Stimulated activated CD4-positive, alpha-beta T cell treated with anti-CD3 and anti-CD28 coated beads, Interleukin-12 subunit alpha, Interleukin-12 subunit beta, amount 100 ng/mL, for 4 hours (primary cell): ENCODE results near the gene C11orf21.

Source experiments
- DNase-seq: peaks from one replicate; pipeline ENCODE4 v3.0.0-alpha.2; 2020

C11orf21 gene

GRCh38 chr11:2258501-2259465 lies 42.9 kb downstream of the C11orf21 start:
- DNase-seq: no peak

DNA sequence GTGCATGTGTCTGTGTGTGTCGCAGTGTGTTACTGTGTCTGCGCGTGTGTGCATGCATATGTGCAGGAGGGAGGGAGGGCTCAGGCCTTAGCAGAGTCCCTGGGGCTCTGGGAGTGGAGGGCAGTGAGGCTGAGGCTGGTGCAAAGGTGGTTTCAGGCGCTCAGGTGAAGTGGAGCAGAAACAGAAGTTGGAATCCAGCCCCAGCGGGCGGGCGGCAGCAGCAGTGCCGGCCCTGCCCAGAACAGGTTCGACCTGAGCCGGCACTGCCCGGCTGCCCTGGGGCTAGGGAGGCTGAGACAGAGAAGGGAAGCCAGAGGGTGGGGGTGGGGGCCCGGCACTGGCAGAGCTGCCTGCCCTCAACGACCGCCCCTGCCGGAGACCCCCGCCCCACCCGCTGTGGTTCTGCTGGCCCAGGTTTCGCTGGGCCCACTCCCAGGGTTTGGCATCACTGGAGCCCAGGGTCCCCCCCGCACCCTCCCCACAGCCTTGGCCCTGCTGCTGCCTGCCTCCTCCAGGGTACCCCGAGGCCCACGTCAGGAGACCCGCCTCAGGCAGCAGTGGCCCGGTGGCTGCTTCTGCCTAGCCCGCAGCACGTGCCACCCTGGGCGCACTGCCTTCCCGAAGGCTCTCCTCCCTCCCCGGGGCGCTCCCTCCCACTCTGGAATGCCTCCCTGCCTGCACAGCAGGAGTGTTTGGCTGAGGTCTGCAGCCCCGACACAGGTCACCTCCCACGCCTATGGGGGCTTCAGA lies 44.6 kb downstream of the C11orf21 start:
- DNase-seq: no peak

GRCh38 chr11:2256293-2256913 lies 45.3 kb downstream of the C11orf21 start:
- DNase-seq: no peak

- DNase-seq: no peak
Observed at GRCh38 chr11:2252018-2252417, 49.7 kb downstream of the C11orf21 start.

DNA sequence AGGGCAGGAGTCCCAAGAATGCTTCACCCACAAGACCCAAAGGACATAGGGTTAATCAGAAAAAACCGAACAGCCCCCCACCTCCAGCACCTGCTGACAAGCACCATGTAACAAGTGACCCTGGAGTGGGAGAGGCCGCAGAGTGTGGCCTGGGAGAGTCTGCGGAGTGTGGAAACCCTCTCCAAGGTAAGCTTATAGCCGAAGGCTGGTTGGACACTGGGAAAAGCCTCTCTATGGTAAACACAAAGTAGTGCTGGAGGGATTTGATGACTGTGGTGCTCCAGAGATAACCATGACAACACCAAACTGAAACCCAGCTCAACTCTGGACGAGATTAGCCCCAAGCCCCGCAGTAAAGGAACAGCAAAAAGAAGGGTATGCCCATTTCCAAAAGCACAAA lies 50.6 kb downstream of the C11orf21 start:
- DNase-seq: no peak

GRCh38 chr11:2250485-2250884 lies 51.2 kb downstream of the C11orf21 start:
- no peak for DNase-seq

DNA sequence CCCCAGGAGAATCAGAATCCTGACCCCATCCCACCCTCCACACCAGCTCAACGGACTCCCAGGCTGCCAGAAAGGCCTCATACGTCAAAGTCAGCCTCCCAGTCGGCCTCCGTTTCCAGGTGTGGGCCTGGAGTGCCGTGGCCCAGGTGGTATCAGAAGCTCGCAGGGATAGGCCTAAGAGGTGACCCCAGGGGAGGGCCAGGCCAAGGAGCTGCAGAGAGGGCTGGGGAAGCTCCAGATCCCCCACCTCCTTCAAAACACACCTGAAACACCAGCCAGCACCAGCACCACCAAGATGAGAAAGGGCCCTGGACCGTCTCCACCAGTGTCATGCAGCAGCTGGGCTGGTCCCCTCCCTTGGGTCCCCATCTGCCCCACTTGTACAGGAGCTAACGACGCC lies 51.7 kb downstream of the C11orf21 start:
- DNase-seq: no peak

- no peak for DNase-seq
Observed at GRCh38 chr11:2249189-2249916, 52.4 kb downstream of the C11orf21 start.

DNA sequence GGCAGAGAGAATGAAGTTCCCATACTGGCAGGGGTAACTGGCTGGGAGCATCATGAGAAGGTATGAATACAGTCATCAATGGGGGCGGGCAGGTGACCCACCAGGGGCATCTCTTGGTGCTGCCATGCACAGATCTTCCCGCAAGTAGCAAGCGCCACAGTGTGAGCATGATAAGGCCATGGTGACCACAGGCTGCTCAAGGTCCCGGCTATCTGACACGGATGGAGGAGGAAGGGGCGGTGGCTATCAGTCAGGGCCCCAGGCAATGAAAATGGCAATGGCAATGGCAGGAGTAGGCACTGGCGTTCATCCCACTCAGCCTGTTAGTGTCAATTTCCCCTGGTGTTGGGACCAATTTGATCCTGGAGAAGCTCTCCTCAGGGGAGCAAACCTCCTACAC lies 53.0 kb downstream of the C11orf21 start:
- no peak for DNase-seq

- no peak for DNase-seq
Observed at GRCh38 chr11:2248242-2248641, 53.5 kb downstream of the C11orf21 start.

DNA sequence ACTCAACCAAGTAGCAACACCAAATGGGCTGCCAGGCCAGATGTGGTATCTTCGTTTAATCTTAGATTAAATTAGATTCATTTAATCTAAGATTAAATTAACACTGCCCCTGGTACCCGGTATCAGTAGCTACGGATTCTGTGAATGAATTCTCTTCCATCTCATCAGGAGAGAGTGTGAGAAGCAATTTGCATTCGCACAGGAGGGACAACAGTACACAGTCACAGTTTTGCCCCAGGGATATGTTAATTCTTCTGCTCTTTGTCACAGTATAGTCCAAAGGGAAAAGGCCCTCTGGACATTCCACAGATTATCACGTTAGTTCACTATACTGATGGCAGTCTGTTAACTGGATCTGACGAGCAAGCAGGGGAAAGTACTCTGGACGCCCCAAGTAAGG lies 54.2 kb downstream of the C11orf21 start:
- DNase-seq: no peak
